Left hindlimb (tissue), 1 donor: ENCODE results near the gene DNASE2B.
"Not testable (repeated sequence)": the region's sequence is repeated elsewhere in the genome, so short reads cannot be mapped to it uniquely, and the experiment has no call there.

Experiments
- DNase-seq: peaks from one replicate; pipeline ENCODE4 v3.0.0-alpha.2; 2018

Gene DNASE2B

GRCh38 chr1:84415396-84415795 lies 17.1 kb downstream of the DNASE2B start:
- DNase-seq, result no peak

DNA sequence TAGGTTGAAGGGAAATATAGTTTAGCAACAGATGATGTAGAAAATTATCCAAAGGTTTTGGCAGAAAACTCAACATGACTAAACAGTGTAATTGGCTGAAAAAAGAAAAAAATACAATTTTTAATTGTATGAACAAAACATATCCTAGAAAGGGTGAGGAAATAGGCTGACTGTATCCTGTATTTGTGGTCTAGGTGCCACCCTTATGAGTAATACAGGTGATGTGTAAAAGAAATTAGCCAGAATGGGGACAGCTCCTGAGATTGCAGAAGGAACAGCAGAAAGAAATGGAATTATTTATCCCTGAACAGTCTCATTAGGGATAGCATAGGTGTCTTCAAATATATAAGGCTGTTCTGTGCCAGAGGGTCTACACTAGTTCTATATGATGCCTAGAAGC lies 24.6 kb downstream of the DNASE2B start:
- DNase-seq, result no peak

DNA sequence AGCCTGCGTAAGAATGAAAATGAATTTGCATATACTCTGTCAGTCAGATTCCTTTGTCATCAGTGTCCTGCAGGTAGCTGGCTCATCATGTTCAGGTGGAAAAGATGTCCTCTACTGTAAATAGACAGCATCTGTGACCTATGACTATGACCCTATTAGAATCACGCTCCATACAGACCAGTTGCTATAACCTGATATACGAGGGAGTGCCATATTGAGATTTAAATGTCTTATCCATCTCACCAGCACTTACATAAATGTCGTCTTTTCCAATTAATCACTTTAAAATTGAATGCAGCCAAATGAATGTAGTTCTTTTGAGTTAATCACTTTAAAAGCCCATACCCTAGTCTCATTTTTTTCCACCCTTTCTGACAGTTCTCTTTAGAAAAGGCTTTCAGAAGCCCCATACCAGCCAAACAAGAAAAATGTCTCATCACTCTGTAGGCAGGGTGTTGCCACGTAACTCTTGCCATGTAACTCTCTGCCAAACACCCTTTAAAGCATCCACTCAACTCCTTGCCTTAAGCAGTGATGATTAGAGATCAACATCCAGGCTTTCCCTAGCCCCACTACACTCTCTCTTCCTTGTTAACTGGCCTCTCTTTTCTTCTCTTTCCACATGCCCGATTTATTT lies 26.3 kb downstream of the DNASE2B start:
- DNase-seq, result no peak

DNA sequence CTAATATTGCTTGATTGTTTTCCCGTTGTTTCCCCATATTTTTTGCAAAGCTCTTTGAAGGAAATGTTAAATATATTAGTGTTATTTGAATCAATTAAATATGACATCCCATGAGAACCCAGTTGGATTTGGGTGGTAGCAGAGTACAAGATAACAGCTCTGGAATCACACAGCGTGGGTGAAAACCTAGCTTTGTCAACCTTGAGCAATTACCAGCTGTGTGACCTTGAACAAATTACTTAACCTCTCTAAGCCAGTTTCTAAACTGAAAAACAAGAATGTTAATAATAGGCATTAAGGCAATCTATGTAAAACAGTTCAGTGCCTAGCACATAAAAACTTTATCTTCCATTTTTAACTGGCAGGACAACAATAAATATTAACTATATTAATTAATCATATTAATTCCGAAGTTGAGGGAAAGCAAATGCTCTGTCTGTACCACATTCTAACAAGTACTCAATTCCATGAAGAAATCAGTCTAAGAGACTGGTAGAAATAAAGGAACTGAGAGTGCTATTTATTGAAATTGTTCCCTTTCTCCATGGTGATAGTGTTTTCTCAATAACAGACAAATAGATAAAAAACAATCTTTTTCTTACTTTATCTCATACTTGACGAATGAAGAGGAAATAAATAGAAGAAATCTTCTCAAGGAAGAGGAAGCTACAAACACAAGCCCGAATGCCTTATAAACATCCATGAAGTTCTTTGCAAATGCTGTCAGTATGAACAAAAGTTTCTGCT lies 27.0 kb downstream of the DNASE2B start:
- DNase-seq, result no peak

- DNase-seq, result no peak
These were observed 28.1 kb downstream of the DNASE2B start for GRCh38 chr1:84426376-84426775.

DNA sequence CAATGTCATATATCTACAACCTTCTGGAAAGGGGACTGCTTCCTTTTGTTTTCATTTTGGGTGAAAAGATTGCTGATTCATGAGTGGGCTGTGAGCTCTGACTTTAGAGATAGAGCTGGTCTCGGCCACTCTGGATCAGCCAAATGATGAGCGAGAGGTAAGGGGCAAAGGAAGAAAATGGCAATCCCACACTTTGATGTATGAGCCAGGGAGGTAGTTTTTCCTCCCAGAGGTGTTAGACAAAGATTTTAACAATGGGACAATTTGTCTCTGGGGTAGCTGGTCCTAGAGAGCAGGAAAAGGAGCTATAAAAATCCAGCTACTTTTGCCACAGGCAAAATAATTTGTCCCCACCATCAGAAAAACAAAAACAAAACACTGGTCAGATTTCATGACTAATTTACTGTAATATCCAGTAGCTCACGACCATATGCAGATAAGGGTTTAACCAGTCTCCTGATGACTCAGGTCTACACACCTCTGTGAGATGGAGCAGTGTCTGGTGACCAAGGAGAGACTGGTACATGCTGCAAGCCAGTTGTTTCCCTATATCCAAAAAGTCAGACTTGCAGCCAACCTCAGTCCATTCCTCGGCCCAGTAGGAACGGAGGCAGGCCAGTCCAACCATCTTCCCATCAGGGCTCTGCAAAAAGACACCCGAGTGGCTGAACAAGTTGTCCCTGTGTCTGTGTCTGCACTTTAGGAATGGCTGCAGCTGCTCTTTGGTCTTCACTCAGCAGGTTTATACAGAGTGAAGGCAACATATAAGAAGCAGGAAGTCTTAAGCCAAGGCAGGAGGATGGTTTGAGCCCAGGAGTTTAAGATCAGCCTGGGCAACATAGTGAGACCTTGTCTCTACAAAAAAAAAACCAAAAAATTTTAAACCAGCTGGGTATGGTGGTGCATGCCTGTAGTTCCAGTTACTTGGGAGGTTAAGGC lies 29.2 kb downstream of the DNASE2B start:
- DNase-seq, result no peak

GRCh38 chr1:84428235-84428634 lies 30.0 kb downstream of the DNASE2B start:
- no peak for DNase-seq

- no peak for DNase-seq
These were observed 30.9 kb downstream of the DNASE2B start for GRCh38 chr1:84429231-84429630.

DNA sequence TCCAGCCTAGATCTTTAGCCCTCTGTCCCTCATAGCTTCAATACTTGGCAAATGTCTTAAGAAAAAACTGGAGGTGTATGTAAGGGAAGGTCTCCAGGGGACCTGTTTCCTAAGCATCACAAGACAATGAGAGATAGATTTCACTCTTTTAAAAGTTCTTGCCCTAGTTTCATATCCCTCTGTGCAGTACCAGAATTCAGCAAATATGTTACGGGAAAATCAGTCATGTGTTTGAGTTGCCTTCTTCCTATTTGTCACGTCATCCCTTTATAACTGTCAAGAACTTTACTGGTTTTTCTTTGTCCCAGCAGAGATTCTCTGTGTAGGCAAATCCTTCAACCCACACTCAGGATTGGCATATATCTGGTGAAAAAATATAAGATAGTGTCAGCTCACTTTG lies 32.3 kb downstream of the DNASE2B start:
- no peak for DNase-seq

DNA sequence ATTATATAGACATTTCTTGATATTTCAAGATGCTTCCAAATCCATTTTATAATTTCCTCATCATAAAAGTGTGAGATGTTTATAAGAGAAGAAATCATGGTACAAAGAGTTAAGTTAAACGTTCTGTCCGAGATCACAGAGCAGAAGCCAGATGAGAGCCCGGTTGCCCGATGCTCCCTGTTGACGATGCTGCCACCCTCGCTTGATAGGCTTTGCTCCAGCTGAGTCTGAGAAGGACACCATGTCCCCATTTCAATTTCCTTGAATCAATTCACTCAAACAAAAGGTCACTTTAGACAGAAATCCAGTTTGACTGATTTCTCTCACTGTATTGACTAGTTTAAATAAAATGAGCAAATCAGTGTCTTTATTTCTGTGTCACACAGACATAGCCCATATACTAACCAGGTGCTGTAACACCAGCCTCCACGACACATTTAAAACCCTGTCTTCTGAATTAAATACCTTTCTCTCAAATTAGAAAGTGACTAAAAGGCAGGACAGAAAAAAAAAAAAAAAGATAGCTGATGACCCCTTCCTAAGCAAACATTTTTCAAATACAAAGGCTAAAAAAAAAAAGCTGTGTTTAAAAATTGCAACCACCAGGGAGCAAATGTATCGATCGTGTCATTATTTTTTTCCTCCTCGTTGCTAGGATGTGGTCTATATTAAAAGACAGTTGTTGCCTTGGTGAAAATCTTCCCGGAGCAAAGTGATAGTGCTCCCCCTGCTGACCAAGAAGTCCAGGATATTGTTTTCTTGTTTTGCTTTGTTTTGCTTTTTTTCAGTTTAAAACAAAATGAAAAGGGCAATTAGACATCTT lies 35.2 kb downstream of the DNASE2B start:
- DNase-seq, result peak; percentile 62

- DNase-seq, result no peak
These were observed 35.9 kb downstream of the DNASE2B start for GRCh38 chr1:84434081-84434769.

GRCh38 chr1:84434801-84435549 lies 36.7 kb downstream of the DNASE2B start:
- DNase-seq, result no peak

DNA sequence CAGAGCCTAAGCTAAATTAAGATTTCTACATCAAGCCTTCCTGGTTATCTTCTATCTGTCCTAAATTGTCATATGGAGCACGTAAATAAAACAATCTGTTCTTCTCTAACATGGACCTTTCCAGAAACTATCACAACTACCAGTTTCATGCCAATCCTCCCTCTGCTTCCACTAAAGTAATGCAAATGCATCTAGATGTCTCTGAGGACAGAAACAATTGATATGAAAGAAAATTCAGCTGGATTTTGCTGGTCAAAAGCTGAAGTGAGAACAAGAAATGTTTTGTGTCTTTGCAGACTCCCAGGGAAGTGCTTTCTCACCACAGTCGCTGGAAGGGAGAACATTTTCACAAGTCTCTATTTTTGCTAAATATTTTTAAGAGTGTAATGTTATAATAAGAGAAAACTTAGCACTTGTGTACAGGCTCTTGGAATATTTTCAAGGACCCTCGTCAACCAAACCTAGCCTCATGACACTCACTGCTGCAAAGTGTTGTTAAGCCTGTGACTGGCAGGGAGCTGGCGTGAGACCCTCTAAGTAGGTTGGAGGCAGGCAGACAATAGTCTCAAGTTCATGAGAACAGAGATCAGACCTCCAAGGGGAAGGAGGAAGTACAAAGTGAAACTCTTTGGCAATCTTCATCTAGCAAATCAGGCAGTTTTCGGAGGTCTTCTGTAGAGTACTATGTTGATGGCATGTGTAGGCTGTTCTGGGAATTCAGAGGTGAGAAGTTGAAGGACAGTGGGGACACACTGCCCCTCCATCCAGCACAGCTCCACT lies 38.8 kb downstream of the DNASE2B start:
- no peak for DNase-seq

DNA sequence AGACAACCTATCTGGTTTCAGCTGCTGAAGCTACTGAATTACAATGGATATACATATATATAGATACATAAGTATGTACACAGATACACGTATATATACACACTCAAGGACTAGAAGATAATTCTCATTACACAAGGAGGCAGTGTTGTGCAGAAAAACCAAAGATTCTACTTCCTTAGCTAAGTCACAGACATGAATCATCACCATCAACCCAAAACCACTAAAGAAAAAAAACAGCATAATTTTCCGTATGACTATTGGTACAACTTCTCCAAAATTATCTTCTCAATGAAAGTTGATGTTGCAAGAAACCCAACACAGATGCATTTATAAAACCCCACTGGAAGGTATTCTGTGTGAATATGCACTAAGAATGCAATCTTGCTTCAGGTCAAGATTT lies 44.0 kb downstream of the DNASE2B start:
- no peak for DNase-seq

DNA sequence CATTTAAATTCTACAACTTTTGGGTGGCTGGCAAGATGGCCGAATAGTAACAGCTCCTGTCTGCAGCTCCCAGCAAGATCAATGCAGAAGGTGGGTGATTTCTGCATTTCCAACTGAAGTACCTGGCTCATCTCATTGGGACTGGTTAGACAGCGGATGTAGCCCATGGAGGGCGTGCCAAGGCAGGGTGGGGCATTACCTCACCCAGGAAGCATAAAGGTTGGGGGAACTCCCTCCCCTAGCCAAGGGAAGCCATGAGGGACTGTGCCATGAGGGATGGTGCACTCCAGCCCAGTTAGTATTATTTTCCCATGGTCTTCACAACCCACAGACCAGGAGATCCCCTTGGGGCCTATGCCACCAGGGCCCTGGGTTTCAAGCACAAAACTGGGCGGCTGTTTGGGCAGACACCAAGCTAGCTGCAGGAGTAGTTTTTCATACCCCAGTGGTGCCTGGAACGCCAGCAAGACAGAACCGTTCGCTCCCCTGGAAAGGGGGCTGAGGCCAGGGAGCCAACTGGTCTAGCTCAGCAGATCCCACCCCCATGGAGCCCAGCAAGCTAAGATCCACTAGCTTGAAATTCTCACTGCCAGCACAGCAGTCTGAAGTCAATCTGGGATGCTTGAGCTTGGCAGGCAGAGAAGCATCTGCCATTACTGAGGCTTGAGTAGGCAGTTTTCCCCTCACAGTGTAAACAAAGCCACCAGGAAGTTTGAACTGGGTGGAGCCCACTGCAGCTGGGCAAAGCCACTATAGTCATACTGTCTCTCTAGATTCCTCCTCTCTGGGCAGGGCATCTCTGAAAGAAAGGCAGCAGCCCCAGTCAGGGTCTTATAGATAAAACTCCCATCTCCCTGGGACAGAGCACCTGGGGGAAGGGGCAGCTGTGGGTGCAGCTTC lies 44.7 kb downstream of the DNASE2B start:
- DNase-seq, result not testable (repeated sequence)

GRCh38 chr1:84448704-84449103 lies 50.4 kb downstream of the DNASE2B start:
- DNase-seq, result not testable (repeated sequence)

GRCh38 chr1:84450910-84451309 lies 52.6 kb downstream of the DNASE2B start:
- no peak for DNase-seq

DNA sequence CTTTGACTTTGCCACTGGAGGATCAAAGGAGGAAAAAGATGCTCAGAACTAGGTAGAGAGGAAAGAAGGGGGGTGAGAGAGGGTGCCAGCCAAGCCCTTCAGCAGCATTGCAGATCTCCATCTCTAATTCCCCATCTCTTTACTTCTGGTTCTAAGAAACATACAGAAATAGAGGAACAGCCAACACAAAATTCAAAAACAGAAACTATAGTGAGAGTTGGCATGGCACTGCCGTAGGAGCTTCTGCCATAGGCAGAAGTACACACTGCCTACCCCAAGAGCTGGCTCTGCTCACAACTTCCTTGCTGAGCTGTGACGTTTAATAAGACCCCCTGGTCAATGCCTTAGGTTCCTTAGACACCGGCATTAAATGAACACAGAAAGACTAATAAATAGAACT lies 54.2 kb downstream of the DNASE2B start:
- no peak for DNase-seq

GRCh38 chr1:84462118-84462517 lies 63.8 kb downstream of the DNASE2B start:
- DNase-seq, result no peak
